Dermis microvascular lymphatic vessel endothelial cell (primary cell): ENCODE data around the gene C11orf54. TPM values are rescaled to one million over a fixed set of nuclear protein-coding genes. Genes with fewer than 3 reads are reported as not detected.
A peak's percentile ranks its signal among the peaks of the same experiment; 100 is the strongest.

ENCODE experiments used
- DNase-seq, 2 donors: peaks; one replicate each; pipeline versions ENCODE4 v3.0.0 to v3.0.0-alpha.2; 2010; ENCODE audit warnings: low read depth in 2 of 2
- total RNA-seq: library from RNA; depleted of rRNA; stranded (reverse); fragments of >200 nt; gene quantifications from 2 replicates; pipeline ENCODE4 v1.2.1, GENCODE V29; 2014

Gene C11orf54
- total RNA-seq: 9.2 and 12.4 TPM in 2 replicates

- DNase-seq: peak; percentile 95 to 98
These were observed at the start of gene C11orf54, which contains the start of gene TAF1D for GRCh38 chr11:93741094-93741881. TSS of gene C11orf54 (plus strand) at chr11:93741672. CDS start at chr11:93747394, 5,722 bp downstream. TSS of gene TAF1D (minus strand) at chr11:93741495. CDS start at chr11:93739304, 2,191 bp downstream.

GRCh38 chr11:93694109-93694508, 47.4 kb upstream of the C11orf54 start:
- DNase-seq: no peak

GRCh38 chr11:93694557-93694956, 46.9 kb upstream of the C11orf54 start:
- DNase-seq: no peak

GRCh38 chr11:93697611-93698010, 43.9 kb upstream of the C11orf54 start:
- no peak for DNase-seq

GRCh38 chr11:93700830-93701229, 40.6 kb upstream of the C11orf54 start:
- DNase-seq: no peak

- no peak for DNase-seq
These were observed 37.2 kb upstream of the C11orf54 start for GRCh38 chr11:93704237-93704636.

GRCh38 chr11:93710239-93710638, 31.2 kb upstream of the C11orf54 start:
- no peak for DNase-seq

GRCh38 chr11:93712678-93713077, 28.8 kb upstream of the C11orf54 start:
- no peak for DNase-seq

GRCh38 chr11:93715797-93716396, 25.6 kb upstream of the C11orf54 start:
- DNase-seq: no peak

GRCh38 chr11:93717501-93717900, 24.0 kb upstream of the C11orf54 start:
- DNase-seq: no peak

GRCh38 chr11:93718057-93718563, 23.4 kb upstream of the C11orf54 start:
- DNase-seq: peak; percentile 83

- no peak for DNase-seq
These were observed 22.2 kb upstream of the C11orf54 start for GRCh38 chr11:93719310-93719709.

GRCh38 chr11:93720522-93720921, 20.9 kb upstream of the C11orf54 start:
- DNase-seq: no peak

GRCh38 chr11:93724089-93724488, 17.4 kb upstream of the C11orf54 start:
- no peak for DNase-seq

GRCh38 chr11:93727985-93728791, 13.3 kb upstream of the C11orf54 start:
- no peak for DNase-seq

GRCh38 chr11:93728792-93729128, 12.7 kb upstream of the C11orf54 start:
- no peak for DNase-seq

GRCh38 chr11:93729129-93729616, 12.3 kb upstream of the C11orf54 start:
- DNase-seq: no peak

- no peak for DNase-seq
These were observed 11.1 kb upstream of the C11orf54 start for GRCh38 chr11:93730108-93731107.

GRCh38 chr11:93732237-93732892, 9.1 kb upstream of the C11orf54 start:
- no peak for DNase-seq

- DNase-seq: no peak
These were observed 8.0 kb upstream of the C11orf54 start for GRCh38 chr11:93733474-93733873.
